Fibroblast of pulmonary artery (primary cell): Measurements from ENCODE around the gene IGF2BP1.

Experiments
- DNase-seq: peaks from one replicate; pipeline ENCODE4 v3.0.0-alpha.2; 2010; ENCODE audit warnings: low read depth
- H3K4me3 ChIP-seq: replicated peaks from 2 replicates; pipeline ENCODE4 v1.5.1; 2011; ENCODE audit warnings: low read depth, mild to moderate bottlenecking, control low read depth, low read length, moderate library complexity
- TF ChIP-seq, protein P1 (sequence below): IDR thresholded peaks from 2 replicates; pipeline ENCODE4 v1.5.1; 2011; ENCODE audit warnings: mild to moderate bottlenecking, control low read depth, low read length, inconsistent platforms; ENCODE audit errors: missing control alignments

IGF2BP1 gene

GRCh38 chr17:48995304-48995973 lies 1.7 kb upstream of the IGF2BP1 start:
- peak; percentile 32 for DNase-seq
- TF ChIP-seq, protein P1, sequence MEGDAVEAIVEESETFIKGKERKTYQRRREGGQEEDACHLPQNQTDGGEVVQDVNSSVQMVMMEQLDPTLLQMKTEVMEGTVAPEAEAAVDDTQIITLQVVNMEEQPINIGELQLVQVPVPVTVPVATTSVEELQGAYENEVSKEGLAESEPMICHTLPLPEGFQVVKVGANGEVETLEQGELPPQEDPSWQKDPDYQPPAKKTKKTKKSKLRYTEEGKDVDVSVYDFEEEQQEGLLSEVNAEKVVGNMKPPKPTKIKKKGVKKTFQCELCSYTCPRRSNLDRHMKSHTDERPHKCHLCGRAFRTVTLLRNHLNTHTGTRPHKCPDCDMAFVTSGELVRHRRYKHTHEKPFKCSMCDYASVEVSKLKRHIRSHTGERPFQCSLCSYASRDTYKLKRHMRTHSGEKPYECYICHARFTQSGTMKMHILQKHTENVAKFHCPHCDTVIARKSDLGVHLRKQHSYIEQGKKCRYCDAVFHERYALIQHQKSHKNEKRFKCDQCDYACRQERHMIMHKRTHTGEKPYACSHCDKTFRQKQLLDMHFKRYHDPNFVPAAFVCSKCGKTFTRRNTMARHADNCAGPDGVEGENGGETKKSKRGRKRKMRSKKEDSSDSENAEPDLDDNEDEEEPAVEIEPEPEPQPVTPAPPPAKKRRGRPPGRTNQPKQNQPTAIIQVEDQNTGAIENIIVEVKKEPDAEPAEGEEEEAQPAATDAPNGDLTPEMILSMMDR = no peak

DNA sequence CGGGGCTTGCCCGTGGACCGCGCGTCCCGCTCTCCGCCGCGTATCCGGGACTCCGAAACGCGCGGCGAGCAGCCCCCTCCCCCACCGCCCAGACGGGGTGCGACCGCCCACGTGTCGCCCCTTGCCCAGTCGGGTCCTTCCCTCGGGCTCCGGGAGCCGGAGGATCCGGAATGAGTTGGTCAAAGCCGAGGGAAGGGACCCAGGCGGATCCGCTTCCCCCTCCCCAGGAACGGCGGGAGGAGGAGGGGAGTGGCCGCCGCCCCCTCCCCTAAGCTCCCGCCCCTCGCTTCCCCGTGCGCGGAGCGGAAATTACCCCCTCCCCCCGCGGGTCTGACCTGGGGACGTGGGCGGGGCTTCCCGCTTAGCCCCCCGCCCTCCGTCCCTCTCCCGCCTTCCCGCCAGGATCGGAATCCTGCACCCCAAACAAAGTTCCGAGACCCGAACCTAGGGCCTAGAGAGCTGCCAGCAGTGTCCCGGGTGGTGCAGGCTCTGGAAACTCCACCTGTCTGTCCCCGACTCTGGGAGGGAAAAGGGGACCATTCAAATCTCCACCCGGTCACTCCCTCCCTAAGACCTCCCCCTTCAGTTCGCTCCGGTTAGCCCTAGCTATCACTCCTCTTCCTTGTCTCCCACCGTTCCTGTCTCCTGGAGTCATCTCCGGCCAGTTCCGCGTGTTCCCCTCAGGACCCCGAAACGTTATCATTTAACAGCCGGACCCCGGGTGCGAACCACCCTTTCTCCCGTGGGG lies 1.0 kb upstream of the IGF2BP1 start:
- no peak for DNase-seq
- peak overlapping the region; percentile 85 for H3K4me3 ChIP-seq
- TF ChIP-seq, protein P1 = no peak

More at GRCh38 chr17:48995304-48995973, 1.7 kb upstream of the IGF2BP1 start:
- H3K4me3 ChIP-seq = peak overlapping the region; percentile 85

DNA sequence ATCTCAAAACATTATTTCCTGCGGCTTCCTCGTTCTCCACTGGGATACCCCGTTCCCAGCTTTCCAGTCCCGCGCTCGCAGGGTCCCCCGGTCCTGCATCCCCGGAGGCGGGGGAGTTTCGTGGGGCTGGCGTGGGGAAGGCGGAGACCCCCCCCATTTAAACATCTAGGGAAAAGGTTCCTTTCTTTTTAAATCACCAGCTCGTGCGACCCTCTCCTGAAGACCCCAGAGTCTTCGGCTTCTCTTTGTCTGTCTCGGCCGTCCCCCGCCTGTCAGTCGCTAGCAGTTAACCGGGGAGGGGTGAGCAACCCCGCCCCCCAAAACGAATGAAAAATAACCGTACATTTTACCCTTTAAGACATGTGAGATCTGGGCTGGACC lies 473 bp upstream of the IGF2BP1 start:
- TF ChIP-seq, protein P1 = no peak
- peak overlapping the region; percentile 85 for H3K4me3 ChIP-seq
- DNase-seq = no peak

- no peak for DNase-seq
- TF ChIP-seq, protein P1 = no peak
- H3K4me3 ChIP-seq = peak overlapping the region; percentile 85
Measured at GRCh38 chr17:48997827-48998586, 822 bp downstream of the IGF2BP1 start.

GRCh38 chr17:48998587-48999440 lies 1.6 kb downstream of the IGF2BP1 start:
- H3K4me3 ChIP-seq = peak overlapping the region; percentile 85
- DNase-seq = no peak
- TF ChIP-seq, protein P1 = no peak

GRCh38 chr17:49000943-49001342 lies 3.8 kb downstream of the IGF2BP1 start:
- no peak for DNase-seq
- TF ChIP-seq, protein P1 = no peak
- peak overlapping the region; percentile 85 for H3K4me3 ChIP-seq
